Measurements from ENCODE around the gene BRCA1.
"Not testable (repeated sequence)": the region's sequence is repeated elsewhere in the genome, so short reads cannot be mapped to it uniquely, and the experiment has no call there.

The BRCA1 gene

DNA sequence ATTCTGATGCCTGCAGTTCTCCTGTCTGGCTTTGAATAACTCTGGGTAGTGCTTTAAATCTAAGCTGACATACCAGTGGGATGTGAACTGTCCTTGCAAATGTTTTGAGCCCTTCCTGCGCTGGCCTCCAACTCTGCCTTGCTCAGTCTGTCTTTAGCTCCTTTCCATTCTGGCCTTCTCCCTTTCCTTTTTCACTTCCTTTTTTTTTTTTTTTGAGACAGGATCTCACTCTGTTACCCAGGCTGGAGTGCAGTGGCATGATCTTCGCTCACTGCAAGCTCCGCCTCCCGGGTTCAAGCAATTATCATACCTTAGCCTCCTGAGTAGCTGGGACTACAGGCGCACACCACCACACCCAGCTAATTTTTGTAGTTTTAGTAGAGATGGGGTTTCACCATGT lies 8.3 kb upstream of the BRCA1 start:
- not testable (repeated sequence) for DNase-seq

DNA sequence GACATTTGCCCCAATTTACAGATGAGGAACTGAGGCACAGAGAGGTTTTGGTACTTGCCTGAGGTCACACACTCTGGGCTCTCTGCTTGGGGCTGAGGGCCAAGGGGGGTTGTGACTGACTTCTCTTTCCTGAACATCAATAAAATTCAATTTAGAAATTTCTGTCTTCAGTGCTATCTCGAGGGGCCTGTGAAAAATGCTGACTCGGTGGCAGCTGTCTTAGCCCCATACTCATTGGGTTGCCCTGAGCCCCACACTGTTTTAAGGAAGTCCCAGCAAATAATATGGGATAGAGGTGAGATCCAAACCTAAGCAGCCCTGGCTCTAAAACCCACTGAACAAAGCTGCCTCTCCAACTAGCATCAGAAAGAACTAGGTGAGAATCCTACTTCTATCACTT lies 7.0 kb upstream of the BRCA1 start:
- no peak for DNase-seq

DNA sequence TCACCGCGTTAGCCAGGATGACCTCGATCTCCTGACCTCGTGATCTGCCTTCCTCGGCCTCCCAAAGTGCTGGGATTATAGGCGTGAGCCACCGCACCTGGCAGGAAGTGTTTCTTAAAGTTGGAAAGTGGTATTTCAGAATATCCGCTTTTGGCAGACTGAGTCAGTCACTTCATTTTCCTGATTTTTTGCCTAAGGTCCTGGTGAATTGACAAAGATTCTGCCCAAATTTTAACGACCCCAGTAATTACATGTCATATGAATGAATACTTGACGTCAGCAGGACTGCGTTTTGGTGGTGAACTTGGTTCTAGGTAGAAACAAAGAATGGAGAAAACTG lies 4.5 kb upstream of the BRCA1 start:
- DNase-seq: no peak

DNA sequence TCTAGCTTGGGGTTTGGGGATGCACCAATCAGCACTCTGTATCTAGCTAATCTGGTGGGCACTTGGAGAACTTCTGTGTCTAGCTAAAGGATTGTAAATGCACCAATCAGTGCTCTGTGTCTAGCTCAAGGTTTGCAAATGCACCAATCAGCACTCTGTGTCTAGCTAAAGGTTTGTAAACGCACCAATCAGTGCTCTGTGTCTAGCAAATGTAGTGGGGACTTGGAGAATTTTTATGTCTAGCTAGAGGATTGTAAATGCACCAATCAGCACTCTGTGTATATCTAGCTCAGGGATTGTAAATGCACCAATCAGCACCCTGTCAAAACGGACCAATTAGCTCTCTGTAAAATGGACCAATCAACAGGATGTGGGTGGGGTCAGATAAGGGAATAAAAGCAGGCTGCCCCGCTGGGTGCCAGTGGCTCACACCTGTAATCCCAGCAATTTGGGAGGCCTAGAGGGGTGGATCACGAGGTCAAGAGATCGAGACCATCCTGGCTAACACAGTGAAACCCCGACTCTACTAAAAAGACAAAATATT lies 2.2 kb upstream of the BRCA1 start:
- not testable (repeated sequence) for DNase-seq

DNA sequence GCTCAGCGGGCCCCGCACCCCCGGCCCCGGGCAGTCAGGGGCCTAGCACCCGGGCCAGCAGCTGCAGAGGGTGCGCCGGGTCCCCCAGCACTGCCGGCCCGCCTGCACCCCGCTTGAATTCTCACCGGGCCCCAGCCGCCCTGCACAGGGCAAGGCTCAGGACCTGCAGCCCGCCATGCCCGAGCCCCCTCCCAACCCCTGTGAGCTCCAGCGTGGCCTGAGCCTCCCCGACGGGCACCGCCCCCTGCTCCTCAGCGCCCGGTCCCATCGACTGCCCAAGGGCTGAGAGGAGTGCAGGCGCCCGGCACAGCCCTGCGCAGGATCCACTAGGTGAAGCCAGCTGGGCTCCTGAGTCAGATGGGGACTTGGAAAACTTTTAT lies 1.7 kb upstream of the BRCA1 start:
- DNase-seq: no peak

DNA sequence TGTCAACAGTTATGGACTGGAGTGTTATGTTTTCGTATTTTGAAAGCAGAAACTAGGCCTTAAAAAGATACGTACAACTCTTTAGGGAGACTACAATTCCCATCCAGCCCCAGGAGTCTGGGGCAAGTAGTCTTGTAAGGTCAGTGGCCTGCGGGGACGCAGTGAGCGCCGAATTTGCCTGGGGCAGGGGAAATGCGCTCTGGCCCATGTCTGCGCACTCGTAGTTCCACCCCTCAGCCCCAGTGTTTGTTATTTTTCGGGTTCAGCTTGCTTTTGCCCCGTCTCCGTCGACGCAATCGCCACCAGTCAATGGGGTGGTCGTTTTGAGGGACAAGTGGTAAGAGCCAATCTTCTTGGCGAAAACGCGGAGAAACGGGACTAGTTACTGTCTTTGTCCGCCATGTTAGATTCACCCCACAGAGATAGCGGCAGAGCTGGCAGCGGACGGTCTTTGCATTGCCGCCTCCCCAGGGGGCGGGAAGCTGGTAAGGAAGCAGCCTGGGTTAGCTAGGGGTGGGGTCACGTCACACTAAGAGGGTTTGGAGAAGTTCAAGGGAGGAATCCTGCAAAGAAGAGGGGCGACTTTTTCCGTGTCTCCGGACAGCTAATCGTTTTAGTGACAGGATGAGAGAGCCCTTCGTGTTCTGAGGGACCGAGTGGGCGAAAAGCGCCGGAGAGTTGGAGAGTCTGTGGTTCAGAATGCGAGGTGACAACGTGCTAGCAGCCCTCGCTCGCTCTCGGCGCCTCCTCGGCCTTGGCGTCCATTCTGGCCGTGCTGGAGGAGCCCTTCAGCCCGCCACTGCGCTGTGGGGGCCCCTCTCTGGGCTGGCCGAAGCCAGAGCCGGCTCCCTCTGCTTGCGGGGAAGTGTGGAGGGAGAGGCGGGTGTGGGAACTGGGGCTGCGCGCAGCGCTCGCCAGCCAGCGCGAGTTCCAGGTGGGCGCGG lies 1.1 kb upstream of the BRCA1 start:
- no peak for DNase-seq

DNA sequence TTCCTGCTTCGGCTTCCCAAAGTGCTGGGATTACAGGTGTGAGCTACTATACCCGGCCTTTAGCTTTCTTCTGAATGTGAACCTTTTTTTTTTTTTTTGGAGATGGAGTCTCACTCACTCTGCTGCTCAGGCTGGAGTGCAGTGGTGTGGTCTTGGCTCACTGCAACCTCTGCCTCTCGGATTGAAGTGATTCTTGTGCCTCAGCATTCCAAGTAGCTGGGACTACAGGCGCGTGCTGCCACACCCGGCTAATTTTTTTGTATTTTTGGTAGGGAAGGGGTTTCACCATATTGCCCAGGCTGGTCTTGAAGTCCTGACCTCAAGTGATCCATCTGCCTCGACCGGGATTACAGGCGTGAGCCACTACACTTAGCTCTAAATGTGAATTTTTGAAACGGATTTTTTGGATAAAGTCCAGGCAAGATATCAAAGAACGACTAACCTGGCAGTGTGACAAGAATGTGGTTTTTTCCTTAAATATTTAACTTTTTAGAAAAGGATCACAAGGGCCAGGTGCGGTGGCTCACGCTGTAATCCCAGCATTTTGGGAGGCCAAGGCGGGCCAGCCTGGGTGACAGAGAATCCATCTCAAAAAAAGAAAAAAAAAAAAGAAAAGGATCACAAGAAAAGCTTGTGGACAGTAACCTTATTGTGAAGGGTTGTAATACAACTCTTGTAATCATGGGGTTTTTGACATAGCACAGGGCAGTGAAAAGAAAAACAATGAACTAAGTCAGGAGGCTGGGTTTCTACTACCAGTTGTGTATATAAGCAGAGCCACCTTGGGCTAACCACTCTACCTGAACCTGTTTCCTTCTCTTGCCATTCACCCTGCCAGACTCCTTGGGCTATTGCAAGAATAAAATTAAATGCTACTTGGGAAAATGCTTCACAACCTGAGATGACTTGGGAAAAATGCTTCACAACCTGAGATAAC lies 6.2 kb downstream of the BRCA1 start:
- DNase-seq: no peak

DNA sequence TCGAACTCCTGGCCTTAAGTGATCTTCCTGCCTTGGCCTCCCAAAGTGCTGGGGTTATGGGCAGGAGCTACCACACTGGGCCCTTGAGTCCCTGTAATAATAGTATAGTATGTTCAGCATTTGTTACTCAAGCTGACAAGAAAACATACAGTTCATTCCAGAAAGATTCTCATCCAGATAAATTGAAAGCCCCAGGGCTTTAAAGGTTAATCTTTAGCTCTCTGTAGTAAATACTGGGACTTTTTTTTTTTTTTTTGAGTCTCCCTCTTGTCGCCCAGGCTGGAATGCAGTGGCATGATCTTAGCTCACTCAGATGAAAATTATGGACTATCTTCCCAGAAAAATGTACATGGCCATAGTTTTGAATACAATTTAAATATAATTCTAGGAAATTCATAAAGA lies 11.0 kb downstream of the BRCA1 start:
- no peak for DNase-seq

DNA sequence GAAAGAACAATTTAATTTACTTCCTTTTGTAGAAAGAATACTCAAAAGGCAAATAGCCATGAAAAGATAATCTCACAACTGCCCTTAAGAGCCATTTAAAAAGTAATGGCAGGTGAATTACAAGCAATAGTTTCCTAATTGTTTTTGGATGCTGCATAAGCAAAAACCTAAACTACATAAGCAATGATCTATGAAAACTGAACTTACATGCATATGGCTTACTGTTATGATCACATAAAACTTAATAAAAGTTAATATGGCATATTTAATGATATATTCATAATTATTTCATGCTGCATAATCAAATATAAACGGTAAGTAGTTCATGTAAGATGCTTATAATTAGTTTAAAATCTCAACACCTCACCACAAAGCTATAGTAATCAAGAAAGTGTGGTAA lies 18.6 kb downstream of the BRCA1 start:
- DNase-seq: no peak

DNA sequence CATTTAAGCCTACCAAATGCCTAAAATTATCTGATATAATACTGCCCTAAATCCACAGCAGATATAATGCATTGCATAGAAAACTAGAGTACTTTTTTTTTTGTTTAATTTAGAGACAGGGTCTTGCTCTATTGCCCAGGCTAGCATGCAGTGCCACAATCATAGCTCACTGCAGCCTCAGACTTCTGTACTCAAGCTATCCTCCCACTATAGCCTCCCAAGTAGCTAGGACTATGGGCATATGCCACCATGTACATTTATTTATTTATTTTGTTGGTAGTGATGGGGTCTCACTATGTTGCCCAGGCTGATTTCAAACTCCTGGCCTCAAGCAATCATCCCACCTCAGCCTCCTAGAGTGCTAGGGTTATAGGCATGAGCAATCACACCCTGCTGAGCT lies 20.0 kb downstream of the BRCA1 start:
- no peak for DNase-seq

DNA sequence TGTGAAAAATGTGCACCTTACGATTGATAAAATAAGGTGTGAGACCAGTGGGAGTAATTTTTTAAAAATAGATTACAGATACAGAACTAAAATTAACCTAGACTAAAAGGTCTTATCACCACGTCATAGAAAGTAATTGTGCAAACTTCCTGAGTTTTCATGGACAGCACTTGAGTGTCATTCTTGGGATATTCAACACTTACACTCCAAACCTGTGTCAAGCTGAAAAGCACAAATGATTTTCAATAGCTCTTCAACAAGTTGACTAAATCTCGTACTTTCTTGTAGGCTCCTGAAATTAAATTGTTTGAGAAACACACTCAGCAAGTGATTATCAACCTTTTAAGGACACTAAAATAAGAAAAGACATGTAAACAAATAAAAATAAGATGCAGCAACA lies 20.5 kb downstream of the BRCA1 start:
- DNase-seq: no peak

DNA sequence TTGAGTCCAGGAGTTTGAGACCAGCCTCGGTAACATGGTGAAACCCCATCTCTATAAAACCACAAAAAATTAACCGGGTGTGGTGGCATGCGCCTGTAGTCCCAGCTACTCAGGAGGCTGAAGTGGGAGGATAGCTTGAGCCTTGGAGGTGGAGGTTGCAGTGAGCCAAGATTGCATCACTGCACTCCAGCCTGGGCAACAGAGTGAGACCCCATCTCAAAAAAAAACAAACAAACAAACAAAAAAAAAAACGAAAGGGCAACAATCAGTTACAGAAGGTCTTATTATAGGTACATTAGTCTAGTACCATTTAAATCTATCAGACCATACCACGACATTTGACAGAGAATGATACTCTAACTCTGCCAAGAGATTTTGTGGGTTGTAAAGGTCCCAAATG lies 29.8 kb downstream of the BRCA1 start:
- not testable (repeated sequence) for DNase-seq

DNA sequence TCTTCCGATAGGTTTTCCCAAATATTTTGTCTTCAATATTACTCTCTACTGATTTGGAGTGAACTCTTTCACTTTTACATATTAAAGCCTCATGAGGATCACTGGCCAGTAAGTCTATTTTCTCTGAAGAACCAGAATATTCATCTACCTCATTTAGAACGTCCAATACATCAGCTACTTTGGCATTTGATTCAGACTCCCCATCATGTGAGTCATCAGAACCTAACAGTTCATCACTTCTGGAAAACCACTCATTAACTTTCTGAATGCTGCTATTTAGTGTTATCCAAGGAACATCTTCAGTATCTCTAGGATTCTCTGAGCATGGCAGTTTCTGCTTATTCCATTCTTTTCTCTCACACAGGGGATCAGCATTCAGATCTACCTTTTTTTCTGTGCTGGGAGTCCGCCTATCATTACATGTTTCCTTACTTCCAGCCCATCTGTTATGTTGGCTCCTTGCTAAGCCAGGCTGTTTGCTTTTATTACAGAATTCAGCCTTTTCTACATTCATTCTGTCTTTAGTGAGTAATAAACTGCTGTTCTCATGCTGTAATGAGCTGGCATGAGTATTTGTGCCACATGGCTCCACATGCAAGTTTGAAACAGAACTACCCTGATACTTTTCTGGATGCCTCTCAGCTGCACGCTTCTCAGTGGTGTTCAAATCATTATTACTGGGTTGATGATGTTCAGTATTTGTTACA lies 30.9 kb downstream of the BRCA1 start:
- DNase-seq: no peak

DNA sequence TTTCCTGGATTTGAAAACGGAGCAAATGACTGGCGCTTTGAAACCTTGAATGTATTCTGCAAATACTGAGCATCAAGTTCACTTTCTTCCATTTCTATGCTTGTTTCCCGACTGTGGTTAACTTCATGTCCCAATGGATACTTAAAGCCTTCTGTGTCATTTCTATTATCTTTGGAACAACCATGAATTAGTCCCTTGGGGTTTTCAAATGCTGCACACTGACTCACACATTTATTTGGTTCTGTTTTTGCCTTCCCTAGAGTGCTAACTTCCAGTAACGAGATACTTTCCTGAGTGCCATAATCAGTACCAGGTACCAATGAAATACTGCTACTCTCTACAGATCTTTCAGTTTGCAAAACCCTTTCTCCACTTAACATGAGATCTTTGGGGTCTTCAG lies 32.3 kb downstream of the BRCA1 start:
- no peak for DNase-seq

DNA sequence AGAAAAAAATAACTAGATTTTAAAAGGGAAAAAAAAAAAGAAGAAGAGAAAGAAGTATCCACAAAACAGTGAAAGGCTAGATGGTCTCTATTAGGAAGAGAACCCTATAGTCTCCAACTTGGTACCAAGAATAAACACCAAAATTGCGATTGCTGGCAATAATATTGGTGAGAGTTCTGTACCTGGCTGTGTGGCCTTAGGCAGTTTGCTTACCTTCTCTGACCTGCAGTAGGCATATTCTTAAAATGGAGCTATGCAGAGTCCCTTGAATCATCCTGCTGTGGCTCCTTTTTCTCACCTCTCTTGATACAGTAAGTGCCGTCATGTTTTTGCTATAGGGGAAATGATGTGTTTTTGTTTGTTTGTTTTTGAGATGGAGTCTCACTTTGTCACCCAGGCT lies 35.1 kb downstream of the BRCA1 start:
- DNase-seq: no peak

DNA sequence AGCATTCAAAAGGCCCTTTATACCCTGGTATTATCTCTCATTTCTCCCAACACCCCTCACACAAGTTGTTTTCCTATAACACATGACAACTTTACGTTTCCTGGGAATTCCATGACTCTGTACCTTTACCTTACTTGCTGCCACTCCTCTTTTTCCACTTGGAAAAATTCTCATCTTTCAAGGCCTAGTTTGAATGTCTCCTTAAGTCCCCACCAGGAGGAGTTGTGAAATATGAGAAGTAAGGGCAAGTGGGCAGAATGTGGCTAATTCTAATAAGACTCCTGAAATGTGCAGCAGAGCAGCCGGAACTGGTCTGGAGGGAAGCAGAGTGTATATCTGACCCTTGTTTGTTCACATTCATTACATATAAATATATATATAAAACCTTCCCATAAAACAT lies 39.7 kb downstream of the BRCA1 start:
- no peak for DNase-seq

DNA sequence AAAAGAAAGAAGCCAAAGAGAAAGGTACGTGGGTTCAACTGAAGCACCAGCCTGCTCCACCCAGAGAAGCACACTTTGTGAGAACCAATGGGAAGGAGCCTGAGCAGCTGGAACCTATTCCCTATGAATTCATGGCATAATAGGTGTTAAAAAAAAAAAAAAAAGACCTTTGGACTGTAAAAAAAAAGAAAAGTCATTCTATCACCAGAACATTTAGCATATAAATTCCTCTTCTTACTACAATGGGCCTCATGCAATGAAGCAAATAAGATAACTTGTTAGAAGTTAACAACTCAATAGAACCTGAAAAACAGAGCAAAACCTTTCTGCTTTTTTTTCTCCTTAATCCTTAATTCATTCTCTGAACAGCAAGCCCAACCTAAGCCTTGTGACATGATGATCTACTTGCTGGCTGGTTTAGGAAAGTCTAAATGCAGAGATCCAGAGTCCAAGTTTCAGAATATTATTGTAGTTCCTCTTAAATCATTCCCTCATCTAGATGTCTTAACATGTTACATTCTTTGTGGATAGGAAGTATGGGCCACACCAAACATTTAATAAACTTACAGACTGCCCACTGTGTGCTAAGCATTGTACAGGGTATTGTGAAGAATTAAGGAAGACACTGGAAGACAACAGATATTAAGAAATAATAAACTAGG lies 45.4 kb downstream of the BRCA1 start:
- no peak for DNase-seq

DNA sequence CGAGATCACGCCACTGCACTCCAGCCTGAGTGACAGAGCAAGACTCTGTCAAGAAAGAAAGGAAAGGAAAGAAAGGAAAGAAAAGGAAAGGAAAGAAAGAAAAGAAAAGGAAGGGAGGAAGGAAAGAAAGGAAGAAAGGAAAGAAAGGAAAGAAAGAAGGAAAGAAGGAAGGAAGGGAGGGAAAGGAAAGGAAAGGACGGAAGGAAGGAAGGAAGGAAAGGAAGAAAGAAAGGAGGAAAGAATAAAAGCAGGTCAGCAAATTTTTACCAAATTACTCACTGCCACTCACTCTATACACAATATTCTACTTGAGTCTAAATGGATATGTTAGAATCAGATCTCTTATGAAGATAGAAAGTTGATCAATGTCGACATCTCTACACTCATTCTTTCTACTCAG lies 50.3 kb downstream of the BRCA1 start:
- DNase-seq: no peak

DNA sequence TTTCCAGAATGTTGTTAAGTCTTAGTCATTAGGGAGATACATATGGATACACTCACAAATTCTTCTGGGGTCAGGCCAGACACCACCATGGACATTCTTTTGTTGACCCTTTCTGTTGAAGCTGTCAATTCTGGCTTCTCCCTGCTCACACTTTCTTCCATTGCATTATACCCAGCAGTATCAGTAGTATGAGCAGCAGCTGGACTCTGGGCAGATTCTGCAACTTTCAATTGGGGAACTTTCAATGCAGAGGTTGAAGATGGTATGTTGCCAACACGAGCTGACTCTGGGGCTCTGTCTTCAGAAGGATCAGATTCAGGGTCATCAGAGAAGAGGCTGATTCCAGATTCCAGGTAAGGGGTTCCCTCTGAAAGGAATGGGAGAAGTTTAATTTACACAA lies 54.3 kb downstream of the BRCA1 start:
- DNase-seq: no peak

DNA sequence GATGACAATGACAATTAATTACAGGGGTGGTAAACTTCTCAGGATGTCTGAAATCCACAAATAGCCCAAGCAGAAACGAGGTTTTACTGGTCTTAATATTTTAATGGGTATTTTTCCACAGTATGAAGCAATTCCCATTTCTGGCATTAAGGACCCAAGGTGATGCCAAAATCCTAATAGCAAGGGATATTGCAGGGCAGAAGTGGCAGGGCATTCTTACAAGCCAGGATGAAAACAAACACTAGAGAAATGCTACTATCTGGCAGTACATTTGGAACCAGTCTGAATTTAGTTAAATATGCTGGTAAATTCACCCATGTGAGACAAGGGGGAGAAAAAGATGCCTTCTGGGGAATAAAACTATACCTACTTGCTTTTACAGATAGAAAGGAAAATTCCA lies 54.9 kb downstream of the BRCA1 start:
- DNase-seq: no peak

DNA sequence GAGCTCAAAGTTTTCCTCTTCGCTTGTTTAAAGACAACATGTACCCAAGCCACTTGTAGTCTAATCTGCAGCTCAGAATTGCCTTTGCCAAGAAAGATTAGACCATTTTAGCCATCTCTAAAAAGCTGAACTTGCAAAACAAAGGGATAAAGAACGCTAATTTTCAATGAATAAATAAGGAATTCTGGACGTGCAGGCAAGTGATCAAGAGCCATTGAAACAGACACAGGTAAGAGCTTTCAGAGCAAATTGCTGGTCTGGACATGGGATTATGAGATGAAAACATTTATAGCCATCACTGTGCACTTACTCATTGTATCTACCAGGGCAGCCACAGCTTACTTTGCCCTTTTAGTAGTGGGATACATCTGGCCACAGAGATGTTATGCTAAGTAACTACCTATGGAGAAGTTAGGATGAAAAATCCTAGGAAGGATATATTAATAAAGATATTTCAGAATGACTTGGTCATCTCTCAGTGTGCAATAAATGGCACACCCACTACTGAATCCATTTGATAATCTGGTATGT lies 55.7 kb downstream of the BRCA1 start:
- no peak for DNase-seq

All from stimulated activated CD8-positive, alpha-beta memory T cell treated with anti-CD3 and anti-CD28 coated beads, Interleukin-4, amount 100 ng/mL, for 48 hours (primary cell).